GM12878 (cell line): ENCODE data around the gene HHAT. TPM values are rescaled to one million over a fixed set of nuclear protein-coding genes. Genes with fewer than 3 reads are reported as not detected.

ENCODE experiments used
- ATAC-seq: fragments of 200-7000 bp; cut with Tn5 transposase; 3 replicates; pipeline ENCODE4 v1.9.1; 2020; ENCODE audit warnings: mild to moderate bottlenecking, moderate library complexity
- BruUV-seq: library from RNA; stranded (reverse); fragments of 400-500 nt; replicated peaks from 2 replicates; lab custom pipeline; 2021; lab: Mats Ljungman, UMichigan
- CTCF ChIA-PET: fragments of 300-600 bp; sonication (Branson Sonifier 250); formaldehyde crosslinking; extraction: SDS; loops from one replicate; lab custom pipeline; 2021; ENCODE audit warnings: inconsistent platforms; lab: Yijun Ruan, JAX
- POLR2A ChIA-PET: fragments of 350-600 bp; formaldehyde crosslinking; extraction: SDS; loops from one replicate; lab custom pipeline; 2021; ENCODE audit warnings: inconsistent platforms; lab: Charles Lee
- RAD21 ChIA-PET: fragments of 300-600 bp; sonication (Branson Sonifier 250); formaldehyde crosslinking; loops from one replicate; lab custom pipeline; 2023; ENCODE audit warnings: antibody characterized with exemption; ENCODE audit not compliant: unreplicated experiment; lab: Charles Lee
- SMC1A ChIA-PET: fragments of 300-600 bp; sonication (Branson Sonifier 250); formaldehyde crosslinking; loops from one replicate; lab custom pipeline; 2023; ENCODE audit not compliant: unreplicated experiment, uncharacterized antibody; lab: Charles Lee
- DNase-seq: peaks from one replicate; pipeline ENCODE4 v3.0.0-alpha.2; 2011; ENCODE audit warnings: low read depth, low spot score
- FAIRE-seq: peaks from 3 replicates; lab custom pipeline; 2011; peaks lifted over from hg19 to GRCh38; lab: Jason Lieb, UNC
- H2AFZ ChIP-seq: 2 replicates; pipeline ENCODE4 v1.6.0; 2011; ENCODE audit warnings: low read depth, low read length, control low read depth; ENCODE audit not compliant: control insufficient read depth
- H3K27ac ChIP-seq: 2 replicates; pipeline ENCODE4 v1.5.1; 2011; ENCODE audit warnings: control low read depth; ENCODE audit not compliant: control insufficient read depth, insufficient read depth
- H3K27me3 ChIP-seq, 2 experiments: replicated peaks in 1 of 2; 2 replicates each; pipeline versions ENCODE4 v1.6.0 to v1.6.1; 2011; ENCODE audit warnings: low read length in 1 of 2; ENCODE audit not compliant: control insufficient read depth in 2 of 2, insufficient read depth in 2 of 2
- H3K36me3 ChIP-seq, 2 experiments: 2 replicates each; pipeline ENCODE4 v1.5.1; 2011; ENCODE audit warnings: low read length in 1 of 2; ENCODE audit not compliant: control insufficient read depth in 2 of 2, insufficient read depth in 2 of 2
- H3K4me1 ChIP-seq: 2 replicates; pipeline ENCODE4 v1.6.1; 2011; ENCODE audit warnings: mild to moderate bottlenecking, low read length, moderate library complexity, mixed read lengths; ENCODE audit not compliant: control insufficient read depth, insufficient read depth
- H3K4me2 ChIP-seq: 2 replicates; pipeline ENCODE4 v1.6.0; 2011; ENCODE audit warnings: control low read depth; ENCODE audit not compliant: control insufficient read depth, insufficient read depth
- H3K4me3 ChIP-seq: fragments of 200-600 bp; sonication (generic); 2 replicates; pipeline ENCODE4 v1.5.1; 2016
- H3K79me2 ChIP-seq: 2 replicates; pipeline ENCODE4 v1.6.0; 2011; ENCODE audit warnings: low read length; ENCODE audit not compliant: control insufficient read depth, insufficient read depth
- H3K9ac ChIP-seq: 2 replicates; pipeline ENCODE4 v1.8.0; 2011; ENCODE audit warnings: low read length, control low read depth, mixed read lengths; ENCODE audit not compliant: control insufficient read depth, insufficient read depth
- H3K9me3 ChIP-seq: replicated peaks from 3 replicates; pipeline ENCODE4 v1.5.1; 2011; ENCODE audit warnings: mild to moderate bottlenecking, low read length; ENCODE audit not compliant: control insufficient read depth, insufficient read depth
- H4K20me1 ChIP-seq: 2 replicates; pipeline ENCODE4 v1.6.0; 2011; ENCODE audit not compliant: control insufficient read depth, insufficient read depth
- BRCA1 ChIP-seq: IDR thresholded peaks from 2 replicates; pipeline ENCODE4 v1.6.1; 2011; ENCODE audit warnings: low read depth, low read length, improper control_type of control experiment
- CBFB ChIP-seq: IDR thresholded peaks from 2 replicates; pipeline ENCODE4 v1.6.1; 2016; ENCODE audit warnings: antibody characterized with exemption, low read depth
- CBX3 ChIP-seq: fragments of 200-600 bp; sonication (generic); IDR thresholded peaks from 2 replicates; pipeline ENCODE4 v1.6.1; 2016; ENCODE audit warnings: low read depth, borderline replicate concordance
- ESRRA ChIP-seq: IDR thresholded peaks from 2 replicates; pipeline ENCODE4 v1.6.1; 2012; ENCODE audit warnings: mild to moderate bottlenecking, low read length, improper control_type of control experiment
- MTA3 ChIP-seq: IDR thresholded peaks from 2 replicates; pipeline ENCODE4 v1.6.1; 2012; ENCODE audit warnings: low read length, inconsistent platforms, borderline replicate concordance
- NR2C2 ChIP-seq: IDR thresholded peaks from 2 replicates; pipeline ENCODE4 v1.6.1; 2011; ENCODE audit warnings: borderline replicate concordance, low read depth; ENCODE audit not compliant: control insufficient read depth, insufficient read length
- PKNOX1 ChIP-seq: fragments of 450-650 bp; IDR thresholded peaks from 2 replicates; pipeline ENCODE4 v1.6.1; 2016; ENCODE audit warnings: mild to moderate bottlenecking
- SIN3A ChIP-seq: IDR thresholded peaks from 2 replicates; pipeline ENCODE4 v1.6.1; 2012; ENCODE audit warnings: low read depth, low read length, improper control_type of control experiment
- SUPT20H ChIP-seq: IDR thresholded peaks from 2 replicates; pipeline ENCODE4 v1.6.1; 2011; ENCODE audit warnings: low read depth, mild to moderate bottlenecking, low read length, moderate library complexity, borderline replicate concordance; ENCODE audit not compliant: control insufficient read depth
- TAF1 ChIP-seq: IDR thresholded peaks from 2 replicates; pipeline ENCODE4 v1.6.1; 2011; ENCODE audit warnings: mild to moderate bottlenecking, low read depth, low read length, borderline replicate concordance
- ZNF384 ChIP-seq: IDR thresholded peaks from 2 replicates; pipeline ENCODE4 v1.6.1; 2012; ENCODE audit warnings: low read depth, mild to moderate bottlenecking, low read length, improper control_type of control experiment, borderline replicate concordance
- WGBS: methylation state at CpG from one replicate; pipeline ENCODE4 v1.1.6; 2016; ENCODE audit warnings: low lambda C conversion rate; ENCODE audit not compliant: insufficient replicate concordance, insufficient coverage; ENCODE audit errors: missing lambda C conversion rate; 5-methylcytosine and 5-hydroxymethylcytosine counted together
- in situ Hi-C: fragments of 300-500 bp; cut with MboI; formaldehyde crosslinking; loops from 9 replicates; pipeline ENCODE4 v1.14.3; 2018; ENCODE audit warnings: mixed read lengths
- intact Hi-C: fragments of 100-400 bp; cut with micrococcal nuclease; formaldehyde crosslinking; loops from one replicate; pipeline ENCODE4 v1.14.2; 2022; ENCODE audit not compliant: unreplicated experiment
- polyA plus RNA-seq, 11 experiments: library from polyadenylated mRNA; depleted of rRNA in 4 of 11; unstranded in 6 of 11; stranded (reverse) in 5 of 11; fragments of >200 nt; fragmentation: Nextera tagmentation in 4 of 11; fragmentation: Illumina TruSeq in 1 of 11; extraction: Ambion mirVana in 4 of 11; extraction: Trizol in 1 of 11; gene quantifications; 1 replicate in 1 of 11; 2 replicates in 10 of 11; pipeline versions ENCODE4 v1.2.1 to v1.2.3, GENCODE V29; 2011 to 2016; ENCODE audit warnings: inconsistent platforms in 2 of 11, missing spikeins in 2 of 11, low read depth in 1 of 11
- total RNA-seq, 4 experiments: library from RNA; depleted of rRNA in 3 of 4; stranded (reverse); fragments of >200 nt in 3 of 4; fragmentation: Illumina TruSeq in 1 of 4; extraction: Trizol in 1 of 4; gene quantifications; 2 replicates each; pipeline versions ENCODE4 v1.2.1 to v1.2.3, GENCODE V29; 2013 to 2021

Gene HHAT
- total and polyA plus RNA-seq, 10 of the 15 experiments (the other 5 are each of a cell fraction or from before 2014, with no cell fraction given), result 1.2 to 37.6 (median 2.6) TPM

- Histone ChIP-seq H3K27me3 (no peaks in the 10 kb centered on the region), H3K4me2 (no peak overlapping the region), H3K9me3 (no peaks in the 10 kb centered on the region), H3K4me3 (no peak overlapping the region), H3K27ac (no peak overlapping the region), H4K20me1 (no peaks in the 10 kb centered on the region; the same call in 1 of the 2 replicates), H3K36me3 (no peaks in the 10 kb centered on the region), H2AFZ (no peak overlapping the region), H3K9ac (no peak overlapping the region), H3K79me2 (no peaks in the 10 kb centered on the region), H3K4me1 (no peaks in the 10 kb centered on the region)
- no peak for DNase-seq
- no peak for FAIRE-seq
- ChIA-PET CTCF (no interaction called here), SMC1A (interaction anchor here (1.4 kb wide), 1 partner anchor 10 kb away, joined by 3 read pairs; no protein-coding TSS in a partner anchor), RAD21 (no interaction called here), POLR2A (no interaction called here)
- TF ChIP-seq ESRRA, result no peak
- no peak for TF ChIP-seq CBFB
- TF ChIP-seq ZNF384, result no peak
- no peak for TF ChIP-seq MTA3
- no peak for TF ChIP-seq SUPT20H
- no peak for TF ChIP-seq CBX3
- no peak for TF ChIP-seq NR2C2
- TF ChIP-seq SIN3A, result no peak
- TF ChIP-seq BRCA1, result no peak
- TF ChIP-seq TAF1, result no peak
- TF ChIP-seq PKNOX1, result no peak
- in situ Hi-C loops (no loop called here), intact Hi-C loops (no loop called here)
- no TSS peak for BruUV-seq
- ATAC-seq, result no peak
- 25% methylated on average over 2 of the region's 2 CpGs for WGBS
Observed at GRCh38 chr1:210635108-210635507, 306.4 kb downstream of the HHAT start.
